Left ventricle myocardium inferior (tissue), 1 donor: ENCODE results near the gene CASQ2. TPM values are rescaled to one million over a fixed set of nuclear protein-coding genes. Genes with fewer than 3 reads are reported as not detected.

Experiments used
- DNase-seq: peaks from one replicate; pipeline ENCODE4 v3.0.0-alpha.2; 2020
- H3K27ac ChIP-seq: fragments of 200-600 bp; replicated peaks from 2 replicates; pipeline ENCODE4 v1.8.0; 2021
- H3K27me3 ChIP-seq: fragments of 200-600 bp; 2 replicates; pipeline ENCODE4 v1.8.0; 2021; ENCODE audit warnings: low read depth
- H3K36me3 ChIP-seq: fragments of 200-600 bp; 2 replicates; pipeline ENCODE4 v1.8.0; 2021
- H3K4me1 ChIP-seq: fragments of 200-600 bp; 2 replicates; pipeline ENCODE4 v1.8.0; 2021
- H3K4me3 ChIP-seq: fragments of 200-600 bp; 2 replicates; pipeline ENCODE4 v1.8.0; 2021; ENCODE audit warnings: mild to moderate bottlenecking, moderate library complexity
- H3K9me3 ChIP-seq: fragments of 200-600 bp; replicated peaks from 2 replicates; pipeline ENCODE4 v1.8.0; 2021
- CTCF ChIP-seq: fragments of 200-600 bp; IDR thresholded peaks from 2 replicates; pipeline ENCODE4 v1.8.0; 2021; ENCODE audit warnings: antibody characterized with exemption, mild to moderate bottlenecking, borderline replicate concordance
- intact Hi-C: fragments of 100-400 bp; cut with micrococcal nuclease; formaldehyde crosslinking; loops from one replicate; pipeline ENCODE4 v1.11.0; 2022
- total RNA-seq: library from RNA; stranded (reverse); fragmentation: NEBNext Ultra II Directional; extraction: Animal tissue kit (Norgen Biotek cat#: 25700); gene quantifications from one replicate; pipeline ENCODE4 v1.2.1, GENCODE V29; 2021
- donor health status: DM: no; HTN: yes; CAD: no; lungs with severe emphysema.

Gene CASQ2
- total RNA-seq, 1 donor from 2014 or later, result 1,110 TPM

- H3K36me3 ChIP-seq, result peaks cover 10% of the 10 kb centered on the region
- peaks cover 77% of the 10 kb centered on the region for H3K4me1 ChIP-seq
- peak overlapping the region; percentile 18 for H3K27ac ChIP-seq
- H3K4me3 ChIP-seq, result no peak overlapping the region
- no peak for DNase-seq
- no peak for TF ChIP-seq CTCF
- H3K9me3 ChIP-seq, result no peaks in the 10 kb centered on the region
- intact Hi-C loops, result no loop called here
- no peaks in the 10 kb centered on the region for H3K27me3 ChIP-seq
These were observed 19.9 kb downstream of the CASQ2 start for GRCh38 chr1:115748401-115749150.

- TF ChIP-seq CTCF, result no peak
- H3K27me3 ChIP-seq, result no peaks in the 10 kb centered on the region
- no peaks in the 10 kb centered on the region for H3K9me3 ChIP-seq
- H3K27ac ChIP-seq, result no peak overlapping the region
- intact Hi-C loops, result no loop called here
- no peak overlapping the region for H3K4me3 ChIP-seq
- peaks cover 65% of the 10 kb centered on the region for H3K4me1 ChIP-seq
- H3K36me3 ChIP-seq, result peaks cover 10% of the 10 kb centered on the region
- DNase-seq, result no peak
These were observed 22.4 kb downstream of the CASQ2 start for GRCh38 chr1:115746021-115746690.

- H3K4me3 ChIP-seq, result no peak overlapping the region
- DNase-seq, result no peak
- no peaks in the 10 kb centered on the region for H3K9me3 ChIP-seq
- TF ChIP-seq CTCF, result no peak
- H3K4me1 ChIP-seq, result peaks cover 53% of the 10 kb centered on the region
- no peak overlapping the region for H3K27ac ChIP-seq
- no peaks in the 10 kb centered on the region for H3K27me3 ChIP-seq
- peaks cover 19% of the 10 kb centered on the region for H3K36me3 ChIP-seq
- intact Hi-C loops, result no loop called here
These were observed 23.8 kb downstream of the CASQ2 start for GRCh38 chr1:115744646-115745275.

- Histone ChIP-seq H3K27me3 (no peaks in the 10 kb centered on the region), H3K4me3 (no peak overlapping the region), H3K36me3 (peaks cover 41% of the 10 kb centered on the region), H3K4me1 (peaks cover 27% of the 10 kb centered on the region), H3K27ac (no peak overlapping the region), H3K9me3 (no peaks in the 10 kb centered on the region)
- intact Hi-C loops, result no loop called here
- TF ChIP-seq CTCF, result no peak
- DNase-seq, result no peak
These were observed 27.7 kb downstream of the CASQ2 start for GRCh38 chr1:115740811-115741210.

- intact Hi-C loops, result no loop called here
These were observed 36.2 kb downstream of the CASQ2 start for GRCh38 chr1:115732316-115732715.

More at GRCh38 chr1:115732316-115732715, 36.2 kb downstream of the CASQ2 start:
- no peak for TF ChIP-seq CTCF
- H3K4me3 ChIP-seq, result no peak overlapping the region
- DNase-seq, result no peak
- H3K4me1 ChIP-seq, result peaks cover 37% of the 10 kb centered on the region
- H3K27me3 ChIP-seq, result no peaks in the 10 kb centered on the region
- peaks cover 43% of the 10 kb centered on the region for H3K36me3 ChIP-seq
- no peaks in the 10 kb centered on the region for H3K9me3 ChIP-seq
- H3K27ac ChIP-seq, result no peak overlapping the region
